Heart left ventricle (tissue), 16 donors: ENCODE data around the gene CTDSPL2. TPM values are rescaled to one million over a fixed set of nuclear protein-coding genes. Genes with fewer than 3 reads are reported as not detected.
A peak's percentile ranks its signal among the peaks of the same experiment; 100 is the strongest.

Source experiments
- ATAC-seq, 4 donors: fragments of 200-7000 bp; cut with Tn5 transposase; one replicate each; pipeline ENCODE4 v1.9.1; 2020 to 2022; ENCODE audit warnings: moderate library complexity in 4 of 4, mild to moderate bottlenecking in 3 of 4, moderate number of reproducible peaks in 1 of 4
- DNase-seq, 5 donors: peaks; one replicate each; pipeline ENCODE4 v3.0.0-alpha.2; 2020
- H3K27ac ChIP-seq, 12 donors: fragments of 200-600 bp; sonication (generic) in 4 of 12; one replicate each; pipeline versions ENCODE4 v1.5.0 to v1.8.0; 2016 to 2022; ENCODE audit warnings: mild to moderate bottlenecking in 2 of 12
- H3K27me3 ChIP-seq, 9 donors: fragments of 200-600 bp; sonication (generic) in 2 of 9; one replicate each; pipeline versions ENCODE4 v1.5.1 to v1.8.0; 2016 to 2022; ENCODE audit warnings: mild to moderate bottlenecking in 3 of 9
- H3K36me3 ChIP-seq, 9 donors: fragments of 200-600 bp; sonication (generic) in 2 of 9; one replicate each; pipeline versions ENCODE4 v1.5.0 to v1.8.0; 2018 to 2022; ENCODE audit warnings: mild to moderate bottlenecking in 2 of 9
- H3K4me1 ChIP-seq, 12 donors: fragments of 200-600 bp; sonication (generic) in 4 of 12; one replicate each; pipeline versions ENCODE4 v1.5.0 to v1.8.0; 2016 to 2022; ENCODE audit warnings: mild to moderate bottlenecking in 3 of 12
- H3K4me3 ChIP-seq, 12 donors: fragments of 200-600 bp; sonication (generic) in 4 of 12; one replicate each; pipeline versions ENCODE4 v1.5.0 to v1.8.0; 2017 to 2022; ENCODE audit warnings: mild to moderate bottlenecking in 9 of 12, moderate library complexity in 4 of 12
- H3K9me3 ChIP-seq, 12 donors: fragments of 200-600 bp; sonication (generic) in 4 of 12; one replicate each; pipeline versions ENCODE4 v1.5.0 to v1.8.0; 2016 to 2022; ENCODE audit warnings: mild to moderate bottlenecking in 1 of 12
- POLR2A ChIP-seq, 2 donors: fragments of 450-650 bp; IDR thresholded peaks; one replicate each; pipeline ENCODE4 v1.6.1; 2017; ENCODE audit warnings: antibody characterized with exemption in 2 of 2, mild to moderate bottlenecking in 2 of 2, moderate library complexity in 2 of 2
- WGBS, 4 donors: extraction: QIAGEN DNeasy Blood & Tissue Kit in 2 of 4; methylation state at CpG; one replicate each; pipeline versions ENCODE4 v1.1.5 to v1.1.7; 2013 to 2018; 5-methylcytosine and 5-hydroxymethylcytosine counted together
- intact Hi-C, 10 donors: fragments of 100-400 bp; cut with DNase I; formaldehyde crosslinking; loops; one replicate each; pipeline versions ENCODE4 v1.11.1 to v1.14.2; 2022
- polyA plus RNA-seq, 2 donors: library from polyadenylated mRNA; stranded (reverse); fragments of 200-250 nt; gene quantifications; one replicate each; pipeline ENCODE4 v1.2.3, GENCODE V29; 2013
- total RNA-seq, 9 donors: library from RNA; depleted of rRNA in 2 of 9; stranded (reverse); fragments of >200 nt in 2 of 9; fragmentation: NEBNext Ultra II Directional in 3 of 9; extraction: Animal tissue kit (Norgen Biotek cat#: 25700) in 3 of 9; gene quantifications; one replicate each; pipeline versions ENCODE4 v1.1.0 to v1.2.4, GENCODE V29; 2016 to 2023
- TF ChIP-seq, protein P1 (sequence below), 12 donors: fragments of 200-600 bp; sonication (generic) in 4 of 12; IDR thresholded peaks; one replicate each; pipeline versions ENCODE4 v1.5.0 to v1.8.0; 2018 to 2022; ENCODE audit warnings: antibody characterized with exemption in 12 of 12, mild to moderate bottlenecking in 5 of 12
- donor health status: ischemic (EF 13 %, LVEDD 7.1; RV severe dilation, severe dysfunction).
- donor health status: healthy with polysubstance abuse.
- donor health status: DM: no; HTN: yes; CAD: no.
- donor health status: DM: no; HTN: no; CAD: no.
- donor health status: ischemic (EF 25% LVEDD 6.9; RV normal size, moderate dysfunction).
- donor health status: ischemic (EF 25% LVEDD 5.7; RV mildly dilated, moderate dysfunction).
- donor health status: healthy.
- donor health status: DM: yes; HTN: yes; CAD: no.
- donor health status: ischemic (EF 35%, LVEDD 5.7; RV mildly dilated, moderate dysfunction).
- donor health status: nonischemic (EF 11% LVEDD 7.7; RV severe dilation, severe dysfunction).
- donor health status: DM: yes; HTN: yes; CAD: no.
- donor health status: PGD.
- donor health status: ischemic (EF 29% LVEDD 5.4; RV normal size, mild dysfunction).
- donor health status: nonischemic (EF 23%, LVEDD 6.1; RV moderate dilation, normal function).

CTDSPL2 gene
- total and polyA plus RNA-seq, 11 donors: 3.0 to 27.6 (median 18.3) TPM

DNA sequence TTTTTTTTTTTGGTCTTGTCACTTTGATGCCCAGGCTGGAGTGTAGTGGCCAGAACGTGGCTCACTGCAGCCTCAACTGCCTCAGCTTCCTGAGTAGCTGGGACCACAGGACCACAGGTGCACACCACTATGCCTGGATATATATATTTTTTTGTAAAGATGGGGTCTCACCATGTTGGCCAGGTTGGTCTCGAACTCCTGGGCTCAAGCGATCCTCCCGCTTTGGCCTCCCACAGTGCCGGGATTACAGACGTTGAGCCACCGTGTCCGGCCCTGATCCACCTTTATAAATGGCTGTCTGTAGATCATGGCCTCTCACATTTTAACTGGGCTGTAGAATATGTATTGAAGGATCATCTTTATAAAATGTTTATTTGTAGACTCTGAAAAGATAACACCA is 107.7 kb downstream of the CTDSPL2 start:
- H3K4me3 ChIP-seq: peak overlapping the region in 1 of 12 donors; percentile 80
- H3K27ac ChIP-seq: no peak overlapping the region
- H3K9me3 ChIP-seq: no peaks in the 10 kb centered on the region
- no peaks in the 10 kb centered on the region for H3K27me3 ChIP-seq
- ATAC-seq (no peak), DNase-seq (no peak)
- intact Hi-C loops: loop anchor here in 2 of 10 donors (10.0 kb wide), 1 partner anchor 110 kb away; the partner anchor contains the start of gene CTDSPL2 (in 2 of the 2)
- WGBS, 4 donors: 97% methylated on average over 8 of the region's 8 CpGs
- H3K4me1 ChIP-seq: peaks cover 0 to 28% (median 22%) of the 10 kb centered on the region in 12 donors
- TF ChIP-seq, protein P1, sequence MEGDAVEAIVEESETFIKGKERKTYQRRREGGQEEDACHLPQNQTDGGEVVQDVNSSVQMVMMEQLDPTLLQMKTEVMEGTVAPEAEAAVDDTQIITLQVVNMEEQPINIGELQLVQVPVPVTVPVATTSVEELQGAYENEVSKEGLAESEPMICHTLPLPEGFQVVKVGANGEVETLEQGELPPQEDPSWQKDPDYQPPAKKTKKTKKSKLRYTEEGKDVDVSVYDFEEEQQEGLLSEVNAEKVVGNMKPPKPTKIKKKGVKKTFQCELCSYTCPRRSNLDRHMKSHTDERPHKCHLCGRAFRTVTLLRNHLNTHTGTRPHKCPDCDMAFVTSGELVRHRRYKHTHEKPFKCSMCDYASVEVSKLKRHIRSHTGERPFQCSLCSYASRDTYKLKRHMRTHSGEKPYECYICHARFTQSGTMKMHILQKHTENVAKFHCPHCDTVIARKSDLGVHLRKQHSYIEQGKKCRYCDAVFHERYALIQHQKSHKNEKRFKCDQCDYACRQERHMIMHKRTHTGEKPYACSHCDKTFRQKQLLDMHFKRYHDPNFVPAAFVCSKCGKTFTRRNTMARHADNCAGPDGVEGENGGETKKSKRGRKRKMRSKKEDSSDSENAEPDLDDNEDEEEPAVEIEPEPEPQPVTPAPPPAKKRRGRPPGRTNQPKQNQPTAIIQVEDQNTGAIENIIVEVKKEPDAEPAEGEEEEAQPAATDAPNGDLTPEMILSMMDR (IDR thresholded peaks at IDR 0.05): no peak
- TF ChIP-seq POLR2A (IDR thresholded peaks at IDR 0.05): no peak
- H3K36me3 ChIP-seq: peaks cover 0 to 31% (median 5%) of the 10 kb centered on the region in 9 donors

DNA sequence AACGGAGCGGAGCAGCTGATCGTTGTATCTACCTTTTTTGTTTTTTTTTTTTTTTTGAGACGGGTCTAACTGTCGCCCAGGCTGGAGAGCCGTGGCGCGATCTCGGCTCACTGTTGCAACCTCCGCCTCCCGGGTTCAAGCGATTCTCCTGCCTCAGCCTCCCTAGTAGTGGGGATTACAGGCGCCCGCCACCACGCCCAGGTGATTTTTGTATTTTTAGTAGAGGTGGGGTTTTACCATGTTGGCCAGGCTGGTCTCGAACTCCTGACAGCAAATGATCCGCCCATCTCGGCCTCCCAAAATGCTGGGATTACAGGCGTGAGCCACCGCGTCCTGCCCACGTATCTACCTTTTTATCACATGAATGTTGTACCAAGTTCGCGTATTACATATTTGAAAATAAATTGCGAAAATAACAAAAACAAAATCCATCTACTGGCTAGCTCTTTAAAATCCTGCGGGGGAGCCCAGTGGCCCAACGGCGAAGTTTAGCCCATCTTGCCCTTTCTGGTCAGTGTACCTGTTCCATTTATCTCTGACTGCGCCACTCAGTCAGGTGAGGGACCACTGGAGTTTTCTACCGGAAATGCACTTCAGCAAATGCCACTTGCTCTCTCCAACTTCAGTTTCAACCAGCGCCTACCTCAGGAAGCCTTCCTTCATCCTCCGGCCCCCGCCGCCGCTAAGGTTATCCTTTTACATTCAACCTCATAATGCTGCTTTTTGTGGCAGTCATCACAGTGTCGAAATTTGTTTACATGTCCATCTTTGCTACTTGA is 108.3 kb downstream of the CTDSPL2 start:
- peaks cover 0 to 31% (median 22%) of the 10 kb centered on the region in 12 donors for H3K4me1 ChIP-seq
- TF ChIP-seq, protein P1 (IDR thresholded peaks at IDR 0.05): no peak
- no peak for TF ChIP-seq POLR2A (IDR thresholded peaks at IDR 0.05)
- DNase-seq (peak in 2 of 5 donors; percentile 19 to 28), ATAC-seq (no peak)
- intact Hi-C loops: loop anchor here in 3 of 10 donors (2.0 to 10.0 kb wide), 2 partner anchors 109 to 111 kb away; partner anchors contain the start of gene CTDSPL2 (in 3 of the 3)
- H3K27me3 ChIP-seq: no peaks in the 10 kb centered on the region
- H3K9me3 ChIP-seq: no peaks in the 10 kb centered on the region
- WGBS, 4 donors: 59 to 63% (median 61%) methylated on average over 36 of the region's 36 CpGs
- H3K27ac ChIP-seq: peak overlapping the region; percentile 83 to 99 (median 97)
- peak overlapping the region; percentile 66 to 99 (median 94) for H3K4me3 ChIP-seq
- peaks cover 0 to 33% (median 6%) of the 10 kb centered on the region in 9 donors for H3K36me3 ChIP-seq

DNA sequence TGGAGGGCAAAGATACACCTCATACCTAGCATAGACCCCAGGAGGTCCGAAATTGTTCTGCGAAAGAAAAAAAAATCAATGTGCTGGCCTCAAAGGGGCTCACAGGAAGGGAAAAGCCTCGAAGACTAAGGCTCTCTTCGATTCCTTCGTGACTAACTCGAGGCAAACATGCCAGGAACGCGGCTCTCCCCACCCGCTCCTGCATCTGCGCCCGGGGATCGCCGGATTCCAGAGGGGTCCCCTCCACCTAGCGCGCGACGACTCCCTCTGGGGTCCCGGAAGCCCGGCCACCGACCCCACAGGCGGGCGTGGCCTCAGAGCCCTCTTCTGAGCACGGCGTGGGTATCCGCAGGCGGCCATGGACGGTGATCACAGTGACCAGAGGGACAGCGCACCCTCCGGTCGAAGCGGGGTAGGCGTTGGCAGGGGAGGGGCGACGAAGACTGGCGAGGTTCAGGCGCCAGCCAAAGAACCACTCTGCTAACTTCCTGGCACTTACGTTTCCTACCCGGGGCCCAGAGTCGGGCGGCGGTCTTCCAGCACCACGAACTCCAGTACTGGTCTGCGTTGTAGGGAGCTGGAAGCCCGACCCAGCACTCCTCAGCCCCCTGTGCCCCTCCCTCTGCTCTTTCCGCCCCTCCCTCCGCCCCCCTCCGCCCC is 109.0 kb downstream of the CTDSPL2 start:
- ATAC-seq: peak; percentile 84 to 93 (median 88)
- Histone ChIP-seq H3K4me1 (peaks cover under 1 to 38% (median 26%) of the 10 kb centered on the region in 12 donors), H3K9me3 (no peaks in the 10 kb centered on the region), H3K27me3 (no peaks in the 10 kb centered on the region), H3K36me3 (peaks cover 0 to 37% (median 13%) of the 10 kb centered on the region in 9 donors), H3K4me3 (peak overlapping the region; percentile 66 to 99 (median 94)), H3K27ac (peak overlapping the region; percentile 83 to 99 (median 97))
- intact Hi-C loops: loop anchor here in 3 of 10 donors (2.0 to 10.0 kb wide), 2 partner anchors 110 to 112 kb away; partner anchors contain the start of gene CTDSPL2 (in 3 of the 3)
- peak; percentile 87 to 91 (median 89) for DNase-seq
- peak; percentile 26 to 68 for TF ChIP-seq POLR2A (IDR thresholded peaks at IDR 0.05)
- TF ChIP-seq, protein P1 (IDR thresholded peaks at IDR 0.05): peak; percentile 5 to 72 (median 43)
- WGBS, 4 donors: 0 to 1% (median 0%) methylated on average over 39 to 46 of the region's 47 CpGs
